HUES48 (cell line): ENCODE measurements around the gene PRIM1.
"Not testable (repeated sequence)": the region's sequence is repeated elsewhere in the genome, so short reads cannot be mapped to it uniquely, and the experiment has no call there.

ENCODE experiments used
- H3K27ac ChIP-seq: one replicate; pipeline ENCODE4 v1.7.0; 2013; ENCODE audit warnings: low read depth, low read length, inconsistent platforms
- H3K27me3 ChIP-seq: 2 replicates; pipeline ENCODE4 v1.6.1; 2013; ENCODE audit warnings: mild to moderate bottlenecking, low read length; ENCODE audit not compliant: control insufficient read depth, insufficient read depth
- H3K36me3 ChIP-seq: 2 replicates; pipeline ENCODE4 v1.6.1; 2013; ENCODE audit warnings: low read length; ENCODE audit not compliant: control insufficient read depth, insufficient read depth
- H3K4me1 ChIP-seq: 2 replicates; pipeline ENCODE4 v1.6.1; 2013; ENCODE audit warnings: mild to moderate bottlenecking, low read length; ENCODE audit not compliant: control insufficient read depth, insufficient read depth
- H3K4me3 ChIP-seq: 2 replicates; pipeline ENCODE4 v1.5.1; 2013; ENCODE audit warnings: mild to moderate bottlenecking, low read depth, low read length
- H3K9ac ChIP-seq: 2 replicates; pipeline ENCODE4 v1.6.1; 2013; ENCODE audit warnings: mild to moderate bottlenecking, low read depth, low read length, moderate library complexity
- H3K9me3 ChIP-seq: 2 replicates; pipeline ENCODE4 v1.6.1; 2013; ENCODE audit warnings: low read length; ENCODE audit not compliant: control insufficient read depth, insufficient read depth

Gene PRIM1

DNA sequence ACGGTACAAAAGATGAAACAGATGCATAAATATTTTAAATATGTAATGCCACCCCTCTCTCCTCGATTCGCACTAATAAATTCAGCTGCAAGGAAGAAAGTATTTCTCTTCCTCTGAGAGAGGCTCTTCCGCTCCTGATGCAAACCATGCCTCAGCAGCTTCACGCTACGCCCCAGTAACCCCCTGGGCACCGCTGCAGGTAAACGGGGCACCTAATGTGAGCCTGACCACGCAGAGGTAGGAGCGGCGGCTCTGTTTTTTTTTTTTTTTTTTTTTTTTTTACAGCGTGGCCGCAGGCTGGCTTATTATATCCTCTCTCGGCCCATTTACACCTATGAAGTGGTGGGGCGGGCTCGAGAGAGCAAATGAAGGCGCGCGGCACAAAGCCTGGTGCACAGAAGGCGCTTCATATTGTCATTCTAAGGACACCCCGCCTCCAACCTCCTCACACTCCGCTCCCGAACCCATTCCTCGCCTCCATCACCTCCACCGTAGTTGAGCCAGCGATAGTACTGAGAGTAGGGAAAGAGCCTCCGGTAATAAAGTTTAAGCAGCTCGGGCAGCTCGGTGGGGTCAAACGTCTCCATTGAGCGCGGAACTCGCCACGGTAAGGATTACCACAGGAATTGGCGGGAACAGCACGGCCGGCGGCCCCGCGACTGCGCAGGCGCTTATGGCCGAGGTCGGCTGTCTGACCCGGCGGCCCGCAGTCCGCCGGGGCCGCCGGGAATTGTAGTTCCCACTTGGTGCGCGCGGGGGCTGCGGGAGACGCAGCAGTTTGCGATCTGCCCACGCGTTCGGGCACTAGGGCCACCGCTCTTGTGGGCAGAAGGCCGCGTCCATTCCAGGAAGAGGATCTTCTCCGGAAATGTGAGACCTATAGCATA lies at the start of gene PRIM1:
PRIM1 (minus strand) TSS at position 612 of the 887 bp plus-strand sequence; CDS start at position 587, 25 bp downstream.
- peak within 1 kb of the TSS; percentile 83 for H3K4me3 ChIP-seq
- no peaks in the 10 kb centered on the region for H3K27me3 ChIP-seq
- no peaks in the 10 kb centered on the region for H3K9me3 ChIP-seq
- H3K36me3 ChIP-seq, result peaks cover 31% of the 10 kb centered on the region
- H3K4me1 ChIP-seq, result peaks cover 7% of the 10 kb centered on the region
- H3K27ac ChIP-seq, result peak within 1 kb of the TSS; percentile 94
- peak within 1 kb of the TSS; percentile 97 for H3K9ac ChIP-seq

DNA sequence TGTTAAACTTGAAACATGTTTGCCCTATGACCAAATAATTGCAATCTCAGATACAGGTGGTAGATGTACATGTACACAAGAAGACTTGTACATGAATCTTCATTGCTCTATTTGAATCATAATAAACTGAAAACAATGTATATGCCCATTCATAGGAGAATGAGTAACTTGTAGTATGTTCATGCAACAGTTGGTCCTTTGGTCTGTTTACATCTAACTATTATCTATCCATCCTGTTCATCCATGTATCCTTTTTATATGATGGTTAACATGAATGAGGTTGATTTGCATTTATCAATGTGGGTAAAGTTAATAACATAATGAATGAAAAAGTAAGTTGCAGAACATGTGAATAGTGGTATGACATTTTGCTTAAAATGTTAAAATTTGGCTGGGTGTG lies 48.1 kb upstream of the PRIM1 start:
- H3K9me3 ChIP-seq, result peaks cover 18% of the 10 kb centered on the region
- no peak overlapping the region for H3K27ac ChIP-seq
- H3K9ac ChIP-seq, result no peak overlapping the region
- H3K36me3 ChIP-seq, result no peaks in the 10 kb centered on the region
- H3K4me1 ChIP-seq, result no peaks in the 10 kb centered on the region
- H3K27me3 ChIP-seq, result no peaks in the 10 kb centered on the region
- no peak overlapping the region for H3K4me3 ChIP-seq

DNA sequence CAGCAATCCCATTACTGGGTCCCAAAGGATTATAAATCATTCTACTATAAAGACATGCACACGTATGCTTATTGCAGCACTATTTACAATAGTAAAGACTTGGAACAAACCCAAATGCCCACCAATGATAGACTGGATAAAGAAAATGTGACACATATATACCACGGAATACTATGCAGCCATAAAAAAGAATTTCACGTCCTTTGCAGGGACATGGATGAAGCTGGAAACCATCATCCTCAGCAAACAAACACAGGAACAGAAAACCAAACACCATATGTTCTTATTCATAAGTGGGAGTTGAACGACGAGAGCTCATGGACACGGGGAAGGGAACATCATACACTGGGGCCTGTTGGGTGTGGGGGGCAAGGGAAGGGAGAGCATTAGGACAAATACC lies 47.2 kb upstream of the PRIM1 start:
- H3K27ac ChIP-seq, H3K9ac ChIP-seq, H3K36me3 ChIP-seq, H3K4me1 ChIP-seq, H3K9me3 ChIP-seq, H3K4me3 ChIP-seq, H3K27me3 ChIP-seq: not testable (repeated sequence)

GRCh38 chr12:56795791-56796190 lies 43.7 kb upstream of the PRIM1 start:
- not testable (repeated sequence) for H3K9me3 ChIP-seq, H3K9ac ChIP-seq, H3K27me3 ChIP-seq, H3K4me3 ChIP-seq, H3K27ac ChIP-seq, H3K36me3 ChIP-seq, H3K4me1 ChIP-seq

GRCh38 chr12:56795046-56795562 lies 43.0 kb upstream of the PRIM1 start:
- H3K9ac ChIP-seq, H3K27me3 ChIP-seq, H3K9me3 ChIP-seq, H3K4me1 ChIP-seq, H3K4me3 ChIP-seq, H3K36me3 ChIP-seq, H3K27ac ChIP-seq: not testable (repeated sequence)

GRCh38 chr12:56793124-56793523 lies 41.0 kb upstream of the PRIM1 start:
- H3K9ac ChIP-seq, H3K9me3 ChIP-seq, H3K27me3 ChIP-seq, H3K4me1 ChIP-seq, H3K4me3 ChIP-seq, H3K36me3 ChIP-seq, H3K27ac ChIP-seq: not testable (repeated sequence)

DNA sequence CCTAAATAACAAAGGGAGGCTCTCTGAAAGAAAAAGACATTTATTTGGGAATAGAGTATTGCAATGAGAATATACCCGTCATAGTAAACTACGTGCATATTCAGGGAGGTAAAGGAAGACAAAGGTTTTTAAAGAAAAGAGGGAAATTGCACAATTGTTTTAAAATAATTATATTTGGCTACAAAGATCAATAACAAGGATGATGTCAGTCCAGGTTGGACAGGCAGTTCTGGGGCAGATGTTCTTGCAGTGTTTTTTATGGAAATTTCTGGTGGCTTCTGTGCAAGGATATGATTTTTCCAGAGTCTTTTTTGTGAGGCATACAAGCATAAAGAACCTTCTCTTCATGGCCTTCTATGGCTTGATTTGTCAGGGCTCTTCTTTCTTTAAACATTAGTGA lies 40.6 kb upstream of the PRIM1 start:
- H3K4me1 ChIP-seq, result no peaks in the 10 kb centered on the region
- no peaks in the 10 kb centered on the region for H3K36me3 ChIP-seq
- no peak overlapping the region for H3K27ac ChIP-seq
- H3K9me3 ChIP-seq, result no peaks in the 10 kb centered on the region; the same call in 1 of the 2 replicates
- H3K9ac ChIP-seq, result no peak overlapping the region
- H3K27me3 ChIP-seq, result no peaks in the 10 kb centered on the region
- H3K4me3 ChIP-seq, result no peak overlapping the region

GRCh38 chr12:56789429-56789828 lies 37.3 kb upstream of the PRIM1 start:
- not testable (repeated sequence) for H3K27ac ChIP-seq, H3K4me1 ChIP-seq, H3K27me3 ChIP-seq, H3K9ac ChIP-seq, H3K4me3 ChIP-seq, H3K36me3 ChIP-seq
- H3K9me3 ChIP-seq, result peaks cover 10% of the 10 kb centered on the region

GRCh38 chr12:56787498-56787897 lies 35.4 kb upstream of the PRIM1 start:
- peaks cover 10% of the 10 kb centered on the region for H3K9me3 ChIP-seq
- H3K27ac ChIP-seq, result no peak overlapping the region
- no peaks in the 10 kb centered on the region for H3K27me3 ChIP-seq
- H3K4me1 ChIP-seq, result no peaks in the 10 kb centered on the region
- H3K4me3 ChIP-seq, result no peak overlapping the region
- H3K9ac ChIP-seq, result no peak overlapping the region
- no peaks in the 10 kb centered on the region for H3K36me3 ChIP-seq

GRCh38 chr12:56785874-56786273 lies 33.8 kb upstream of the PRIM1 start:
- H3K36me3 ChIP-seq, result no peaks in the 10 kb centered on the region
- H3K9ac ChIP-seq, result no peak overlapping the region
- H3K4me1 ChIP-seq, result no peaks in the 10 kb centered on the region
- H3K9me3 ChIP-seq, result peaks cover 17% of the 10 kb centered on the region
- H3K27ac ChIP-seq, result no peak overlapping the region
- no peaks in the 10 kb centered on the region for H3K27me3 ChIP-seq
- no peak overlapping the region for H3K4me3 ChIP-seq

- Histone ChIP-seq H3K4me3 (no peak overlapping the region), H3K9ac (no peak overlapping the region), H3K27ac (no peak overlapping the region), H3K4me1 (no peaks in the 10 kb centered on the region), H3K27me3 (no peaks in the 10 kb centered on the region), H3K36me3 (no peaks in the 10 kb centered on the region), H3K9me3 (peaks cover 17% of the 10 kb centered on the region)
These were observed 33.2 kb upstream of the PRIM1 start for GRCh38 chr12:56785141-56785865.
